GM13977 (cell line): Measurements from ENCODE around the gene HEPHL1.

Source experiments
- DNase-seq: peaks from one replicate; pipeline ENCODE4 v3.0.0; 2012; ENCODE audit warnings: low spot score
- in situ Hi-C: fragments of 300-500 bp; cut with MboI; formaldehyde crosslinking; loops from one replicate; pipeline ENCODE4 v1.12.0; 2022; ENCODE audit warnings: low sequenced_read_pairs, low pct_unique_long_range_greater_than_20kb, mixed read lengths, inconsistent platforms; ENCODE audit not compliant: unreplicated experiment
- TF ChIP-seq, protein P1 (sequence below): IDR thresholded peaks from 2 replicates; pipeline ENCODE4 v1.5.1; 2012; ENCODE audit warnings: mild to moderate bottlenecking, control low read depth; ENCODE audit not compliant: insufficient read depth; ENCODE audit errors: extremely low read depth, missing control alignments

HEPHL1 gene

DNA sequence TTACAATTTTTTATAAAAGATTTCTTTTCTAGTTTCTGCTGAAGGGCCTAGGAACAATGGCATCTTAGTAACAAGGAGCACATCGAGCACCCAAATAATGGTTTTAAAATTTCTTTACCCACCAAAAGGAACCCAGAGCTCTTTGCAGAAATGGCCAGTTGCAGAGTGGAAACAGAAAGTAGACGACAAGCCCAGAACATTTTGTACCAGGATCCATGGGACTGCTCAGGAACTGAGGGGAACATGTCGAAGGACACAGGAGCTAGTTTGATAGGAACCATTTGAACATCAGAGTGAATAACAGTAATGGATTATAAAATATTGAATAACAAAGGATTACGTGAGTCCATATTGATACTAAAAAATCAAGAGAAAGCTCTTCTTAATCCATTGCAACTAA lies 124.8 kb downstream of the HEPHL1 start:
- in situ Hi-C loops = no loop called here
- TF ChIP-seq, protein P1, sequence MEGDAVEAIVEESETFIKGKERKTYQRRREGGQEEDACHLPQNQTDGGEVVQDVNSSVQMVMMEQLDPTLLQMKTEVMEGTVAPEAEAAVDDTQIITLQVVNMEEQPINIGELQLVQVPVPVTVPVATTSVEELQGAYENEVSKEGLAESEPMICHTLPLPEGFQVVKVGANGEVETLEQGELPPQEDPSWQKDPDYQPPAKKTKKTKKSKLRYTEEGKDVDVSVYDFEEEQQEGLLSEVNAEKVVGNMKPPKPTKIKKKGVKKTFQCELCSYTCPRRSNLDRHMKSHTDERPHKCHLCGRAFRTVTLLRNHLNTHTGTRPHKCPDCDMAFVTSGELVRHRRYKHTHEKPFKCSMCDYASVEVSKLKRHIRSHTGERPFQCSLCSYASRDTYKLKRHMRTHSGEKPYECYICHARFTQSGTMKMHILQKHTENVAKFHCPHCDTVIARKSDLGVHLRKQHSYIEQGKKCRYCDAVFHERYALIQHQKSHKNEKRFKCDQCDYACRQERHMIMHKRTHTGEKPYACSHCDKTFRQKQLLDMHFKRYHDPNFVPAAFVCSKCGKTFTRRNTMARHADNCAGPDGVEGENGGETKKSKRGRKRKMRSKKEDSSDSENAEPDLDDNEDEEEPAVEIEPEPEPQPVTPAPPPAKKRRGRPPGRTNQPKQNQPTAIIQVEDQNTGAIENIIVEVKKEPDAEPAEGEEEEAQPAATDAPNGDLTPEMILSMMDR = no peak
- no peak for DNase-seq

DNA sequence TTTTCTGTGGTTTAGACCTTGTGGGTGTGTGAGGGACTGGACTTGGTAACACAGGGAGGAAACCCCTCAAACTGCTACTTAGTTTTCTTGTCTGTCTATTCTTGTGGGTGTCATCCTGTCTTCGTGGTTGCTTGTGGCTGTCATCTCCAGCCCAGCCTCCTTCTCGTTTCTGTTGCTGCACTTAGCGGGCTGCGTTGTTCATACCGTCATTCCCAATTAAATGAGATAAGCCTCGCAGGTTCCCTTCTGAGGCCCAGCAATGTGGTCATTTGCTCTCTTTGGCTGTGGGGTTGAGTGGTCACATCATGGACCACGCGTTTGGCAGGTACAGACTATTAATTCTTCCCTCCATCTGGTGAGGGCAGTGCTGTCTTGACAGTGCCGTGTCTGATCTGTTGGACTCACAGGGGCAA lies 126.3 kb downstream of the HEPHL1 start:
- TF ChIP-seq, protein P1 = no peak
- in situ Hi-C loops = no loop called here
- DNase-seq = no peak

DNA sequence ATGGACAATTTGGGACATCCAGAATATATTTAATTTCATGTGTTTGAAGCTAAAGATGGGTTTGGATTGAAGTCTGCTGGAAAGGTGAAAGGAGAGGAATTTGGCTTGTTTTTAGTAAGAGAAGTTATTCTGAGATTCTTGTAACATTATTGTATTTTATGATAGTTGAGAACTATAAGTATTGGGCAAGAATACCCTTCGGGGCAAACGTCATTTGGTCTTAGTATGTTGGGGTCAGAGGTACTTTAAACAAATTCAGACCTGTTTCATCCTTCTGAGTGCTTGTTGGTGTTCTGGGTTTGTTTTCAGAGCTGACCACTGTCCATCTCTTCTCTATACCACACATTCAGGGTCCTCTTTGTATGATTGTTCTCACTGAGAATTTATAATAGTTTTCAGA lies 127.0 kb downstream of the HEPHL1 start:
- TF ChIP-seq, protein P1 = no peak
- no peak for DNase-seq
- in situ Hi-C loops = no loop called here

DNA sequence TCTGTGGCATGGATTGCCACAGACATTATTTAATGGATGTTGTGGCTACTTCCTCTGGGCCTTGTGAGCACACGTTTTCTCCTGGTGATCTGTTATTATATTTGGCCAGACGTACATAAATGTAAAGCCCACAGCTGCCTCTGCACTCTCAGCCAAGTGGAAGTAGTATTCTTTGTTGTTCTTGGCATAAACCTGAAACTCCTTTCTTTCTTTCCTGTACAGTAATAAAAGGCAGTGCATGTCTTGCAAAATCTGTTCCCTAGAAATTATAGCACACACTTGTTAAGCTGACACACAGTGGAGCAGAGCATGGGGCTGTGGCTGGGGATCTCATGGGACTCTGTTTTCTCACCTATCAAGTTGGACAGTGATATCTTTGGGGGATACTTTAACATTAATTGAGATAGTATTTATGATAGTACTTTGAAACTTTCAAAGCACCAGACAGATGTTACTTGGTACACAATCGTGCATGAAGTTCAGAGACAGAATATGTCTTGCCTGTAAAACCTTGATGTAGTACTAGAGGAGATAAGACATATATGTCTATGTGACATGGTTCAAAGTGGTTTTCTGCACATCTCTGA lies 128.4 kb downstream of the HEPHL1 start:
- in situ Hi-C loops = no loop called here

DNA sequence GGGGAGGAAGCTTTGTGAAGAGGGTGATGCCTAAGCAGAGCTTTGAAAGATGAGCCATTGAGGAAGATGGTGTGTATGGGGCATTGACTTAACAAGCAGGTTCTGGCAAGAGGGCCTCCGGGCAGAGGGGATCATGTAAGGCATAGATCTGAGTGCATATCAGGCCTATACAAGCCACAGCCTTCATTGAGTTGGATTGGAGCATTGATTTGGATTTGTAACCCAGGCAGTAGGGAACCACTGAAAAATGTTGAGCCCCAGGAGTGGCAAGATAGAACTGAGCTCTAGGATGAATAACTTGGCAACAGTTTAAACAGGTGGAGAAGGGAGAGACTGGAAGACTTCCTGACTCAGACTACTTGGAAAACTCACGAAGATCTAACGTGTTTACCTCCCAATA lies 128.9 kb downstream of the HEPHL1 start:
- TF ChIP-seq, protein P1 = no peak
- in situ Hi-C loops = no loop called here
- no peak for DNase-seq

More for the DNA sequence above, 128.4 kb downstream of the HEPHL1 start:
- no peak for DNase-seq
- TF ChIP-seq, protein P1 = no peak

DNA sequence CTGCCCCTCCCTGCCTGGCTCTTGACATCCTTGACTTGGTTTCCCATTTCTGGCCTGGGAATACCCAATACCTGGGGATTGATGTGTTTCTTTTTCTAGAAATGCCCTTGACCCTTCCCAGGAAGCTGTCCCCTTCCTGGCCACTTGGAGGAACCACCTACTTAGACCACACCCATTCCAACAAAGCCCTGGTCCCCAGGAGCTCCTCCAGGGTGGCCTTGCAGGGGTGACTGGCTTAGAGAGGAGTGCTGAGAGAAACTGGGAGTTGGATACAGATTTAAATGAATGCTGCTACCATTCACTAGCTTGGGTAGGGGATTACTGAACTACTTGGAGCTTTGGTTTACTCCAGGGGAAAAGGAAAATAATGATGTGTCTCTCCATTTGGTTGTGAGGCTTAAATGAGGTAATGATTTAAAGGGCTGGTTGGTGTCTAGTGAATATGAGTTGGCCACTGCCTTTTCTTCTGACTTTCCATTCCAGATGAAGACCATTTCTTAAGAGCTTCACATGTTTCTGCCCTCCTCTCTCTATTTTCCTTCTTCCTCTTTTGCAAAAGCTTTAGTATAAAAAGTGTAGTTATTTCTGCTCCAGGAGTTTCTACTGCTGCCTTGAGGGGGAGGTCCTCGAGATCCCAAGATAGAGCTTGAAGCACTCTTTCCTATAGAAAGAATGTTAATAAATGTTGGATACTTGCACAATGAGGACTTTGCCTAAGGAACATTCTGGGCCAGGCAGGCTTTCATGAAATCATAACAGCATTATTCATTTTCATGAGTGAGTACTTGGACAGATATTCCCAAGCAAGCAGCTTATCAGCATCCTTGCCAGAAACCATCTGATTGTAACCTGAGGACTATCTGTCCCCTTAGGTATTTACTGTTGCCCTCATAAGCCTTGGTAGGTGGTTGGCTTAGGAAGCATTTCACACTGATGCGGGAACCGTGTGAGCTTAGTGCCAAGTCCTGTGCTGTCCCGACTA lies 129.8 kb downstream of the HEPHL1 start:
- TF ChIP-seq, protein P1 = no peak
- in situ Hi-C loops = no loop called here
- no peak for DNase-seq
